ENCODE results near the gene UFD1. TPM values are rescaled to one million over a fixed set of nuclear protein-coding genes. Genes with fewer than 3 reads are reported as not detected.

Gene UFD1
- total RNA-seq, 1 donor from 2014 or later: 99.9 TPM

DNA sequence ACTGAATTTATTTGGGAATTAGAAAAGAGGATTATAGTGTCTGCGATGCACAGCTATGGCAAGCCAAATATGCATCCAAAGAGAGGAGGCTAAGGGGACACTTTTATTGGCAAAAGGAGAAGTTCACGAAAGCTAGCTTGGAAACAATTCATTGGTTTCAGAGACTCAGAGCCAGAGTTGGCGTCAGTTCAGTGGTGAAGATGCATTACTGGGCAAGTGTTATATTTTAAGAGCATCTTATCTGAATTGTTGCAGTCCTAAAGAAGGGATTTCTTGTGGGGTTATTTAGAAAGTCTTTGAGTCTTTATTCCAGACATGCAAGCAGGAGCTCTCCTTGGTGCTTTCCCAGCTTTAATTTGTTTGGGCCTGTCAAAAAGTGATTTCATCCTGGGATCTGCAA is 30.2 kb upstream of the UFD1 start:
- peaks cover 57% of the 10 kb centered on the region for H3K36me3 Mint-ChIP-seq (ENCODE audit: low read depth)
- intact Hi-C loops (cut with micrococcal nuclease): no loop called here

DNA sequence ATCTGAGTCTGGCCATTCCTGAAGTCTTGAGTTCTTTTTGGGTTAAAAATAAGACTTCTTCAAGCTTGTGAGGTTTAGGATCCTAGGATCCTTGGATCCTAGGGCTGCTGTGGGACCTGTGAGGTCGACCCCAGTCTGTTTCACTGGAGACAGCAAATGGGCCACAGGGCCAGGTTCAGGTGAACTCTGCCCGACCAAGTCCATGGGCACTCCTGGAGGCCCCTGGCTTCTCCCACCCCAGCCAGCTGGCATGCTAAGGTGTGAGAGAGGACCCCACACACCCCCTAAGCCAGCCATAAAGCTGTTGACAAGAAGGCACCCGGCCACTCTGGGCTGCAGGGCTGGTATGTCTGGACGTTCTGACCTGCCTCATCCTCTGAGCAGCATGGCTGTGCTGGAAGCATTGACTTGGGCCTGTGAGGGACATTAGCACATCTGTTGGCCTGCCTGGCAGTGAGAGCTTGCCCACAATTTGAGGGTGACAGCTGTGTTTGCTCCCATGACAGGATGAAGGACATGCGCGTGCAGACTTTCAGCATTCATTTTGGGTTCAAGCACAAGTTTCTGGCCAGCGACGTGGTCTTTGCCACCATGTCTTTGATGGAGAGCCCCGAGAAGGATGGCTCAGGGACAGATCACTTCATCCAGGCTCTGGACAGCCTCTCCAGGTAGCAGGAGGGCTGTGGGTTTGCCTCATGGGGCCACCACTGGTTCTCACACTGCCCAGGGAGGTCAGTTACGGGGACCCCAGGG is 29.2 kb upstream of the UFD1 start:
- Mint-ChIP-seq H3K4me3 (no peak overlapping the region), H3K4me1 (peaks cover 24% of the 10 kb centered on the region), H3K27me3 (no peaks in the 10 kb centered on the region), H3K27ac (no peak overlapping the region), H3K36me3 (ENCODE audit: low read depth) (peaks cover 50% of the 10 kb centered on the region), H3K9me3 (no peaks in the 10 kb centered on the region)
- DNase-seq: no peak
- intact Hi-C loops (cut with micrococcal nuclease): no loop called here

More for the DNA sequence above, 30.2 kb upstream of the UFD1 start:
- no peak for DNase-seq
- Mint-ChIP-seq H3K27ac (no peak overlapping the region), H3K27me3 (no peaks in the 10 kb centered on the region), H3K4me1 (peaks cover 24% of the 10 kb centered on the region), H3K4me3 (no peak overlapping the region), H3K9me3 (no peaks in the 10 kb centered on the region)

- no peak overlapping the region for H3K4me3 Mint-ChIP-seq
- H3K27ac Mint-ChIP-seq: peak overlapping the region; percentile 20
- peaks cover 45% of the 10 kb centered on the region for H3K36me3 Mint-ChIP-seq (ENCODE audit: low read depth)
- H3K4me1 Mint-ChIP-seq: peaks cover 24% of the 10 kb centered on the region
- intact Hi-C loops (cut with micrococcal nuclease): no loop called here
- no peak for DNase-seq
- no peaks in the 10 kb centered on the region for H3K27me3 Mint-ChIP-seq
- no peaks in the 10 kb centered on the region for H3K9me3 Mint-ChIP-seq
Observed at GRCh38 chr22:19507534-19507861, 28.5 kb upstream of the UFD1 start.

DNA sequence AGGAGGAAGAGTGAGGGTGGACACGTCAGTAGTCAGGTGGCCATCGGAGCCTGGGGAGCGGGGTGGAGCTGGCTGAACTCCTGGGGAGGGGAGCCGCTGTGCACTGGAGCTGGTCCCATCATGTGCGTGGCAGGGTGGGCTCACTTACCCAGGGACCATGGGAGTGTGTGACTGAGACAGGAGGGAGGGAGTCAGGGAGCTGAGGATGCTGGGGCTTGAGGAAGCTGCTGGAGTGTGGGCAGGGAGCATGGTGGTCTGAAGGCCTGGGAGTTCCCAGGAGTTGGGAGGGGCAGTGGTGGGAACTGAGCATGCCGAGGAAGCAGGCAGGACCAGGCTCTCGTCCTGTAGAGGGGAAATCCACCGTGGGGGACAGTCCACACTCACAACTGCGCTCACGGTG is 27.2 kb upstream of the UFD1 start:
- Mint-ChIP-seq H3K9me3 (no peaks in the 10 kb centered on the region), H3K27me3 (no peaks in the 10 kb centered on the region), H3K36me3 (ENCODE audit: low read depth) (peaks cover 36% of the 10 kb centered on the region), H3K4me3 (no peak overlapping the region), H3K27ac (peak overlapping the region; percentile 20), H3K4me1 (peaks cover 24% of the 10 kb centered on the region)
- intact Hi-C loops (cut with micrococcal nuclease): no loop called here
- DNase-seq: no peak

DNA sequence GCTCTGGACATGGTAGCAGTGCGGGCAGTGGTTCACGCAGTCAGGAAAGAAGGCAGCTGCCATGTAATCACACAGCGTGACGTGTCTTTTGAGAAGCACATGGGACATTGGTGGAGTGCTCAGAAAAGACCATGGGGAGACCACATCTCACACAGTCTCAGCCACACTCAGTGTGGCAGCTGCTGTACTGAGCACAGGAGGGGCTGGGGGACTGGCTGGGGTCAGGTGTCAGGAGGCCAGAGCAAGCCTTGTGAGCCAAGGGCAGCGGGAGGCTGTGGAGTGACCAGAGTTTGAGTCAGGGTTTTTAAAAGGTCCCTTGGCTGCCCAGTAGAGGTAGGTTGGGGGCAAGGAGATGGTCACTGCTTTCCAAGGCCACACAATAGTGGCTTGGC is 26.7 kb upstream of the UFD1 start:
- intact Hi-C loops (cut with micrococcal nuclease): no loop called here
- Mint-ChIP-seq H3K4me3 (peak overlapping the region; percentile 51), H3K27ac (peak overlapping the region; percentile 39), H3K4me1 (peaks cover 24% of the 10 kb centered on the region), H3K36me3 (ENCODE audit: low read depth) (peaks cover 32% of the 10 kb centered on the region), H3K9me3 (no peaks in the 10 kb centered on the region), H3K27me3 (no peaks in the 10 kb centered on the region)
- DNase-seq: no peak

DNA sequence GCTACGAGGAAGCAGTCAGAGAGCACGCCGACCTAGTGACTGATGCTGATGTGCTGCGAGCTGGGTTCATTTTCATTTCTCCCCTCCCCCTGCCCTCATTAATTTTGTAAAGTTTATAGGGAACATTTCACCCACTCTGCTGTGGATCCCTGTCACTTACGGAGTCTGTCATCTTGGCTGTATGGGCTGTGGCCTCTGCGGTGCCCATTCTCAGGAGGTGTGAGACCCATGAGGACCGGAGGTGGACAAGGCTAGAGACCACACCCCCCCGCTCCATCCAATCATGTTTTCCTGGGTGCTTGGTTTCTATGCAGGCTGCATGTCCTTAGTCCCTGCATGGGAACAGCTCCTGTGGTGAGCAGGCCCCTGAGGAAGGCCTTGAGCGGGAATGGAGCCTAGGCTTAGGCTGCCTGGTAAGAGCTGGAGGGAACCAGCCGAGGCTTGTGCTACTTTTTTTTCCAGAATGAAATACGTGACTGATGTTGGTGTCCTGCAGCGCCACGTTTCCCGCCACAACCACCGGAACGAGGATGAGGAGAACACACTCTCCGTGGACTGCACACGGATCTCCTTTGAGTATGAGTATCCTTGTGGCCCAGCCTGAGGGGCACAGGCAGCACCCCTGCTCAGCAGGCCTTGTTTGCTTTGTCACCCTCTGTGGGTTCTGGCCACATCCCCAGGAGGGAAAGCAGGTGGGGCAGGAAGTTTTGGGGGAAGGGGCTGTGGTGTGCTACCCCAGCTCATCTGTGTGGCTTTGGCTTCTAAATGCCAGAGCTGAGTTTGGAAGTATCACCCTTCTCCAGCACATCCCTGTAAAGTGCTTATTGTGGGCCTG is 26.1 kb upstream of the UFD1 start:
- Mint-ChIP-seq H3K9me3 (no peaks in the 10 kb centered on the region), H3K4me1 (peaks cover 24% of the 10 kb centered on the region), H3K27ac (peak overlapping the region; percentile 49), H3K27me3 (no peaks in the 10 kb centered on the region), H3K36me3 (ENCODE audit: low read depth) (peaks cover 35% of the 10 kb centered on the region), H3K4me3 (peak overlapping the region; percentile 51)
- DNase-seq: peak; percentile 74
- intact Hi-C loops (cut with micrococcal nuclease): no loop called here

GRCh38 chr22:19503869-19504268 is 24.9 kb upstream of the UFD1 start:
- no peak overlapping the region for H3K27ac Mint-ChIP-seq

GRCh38 chr22:19503367-19503766 is 24.4 kb upstream of the UFD1 start:
- H3K36me3 Mint-ChIP-seq (ENCODE audit: low read depth): peaks cover 32% of the 10 kb centered on the region
- H3K27me3 Mint-ChIP-seq: no peaks in the 10 kb centered on the region
- H3K9me3 Mint-ChIP-seq: no peaks in the 10 kb centered on the region
- H3K4me1 Mint-ChIP-seq: peaks cover 24% of the 10 kb centered on the region
- H3K4me3 Mint-ChIP-seq: no peak overlapping the region
- DNase-seq: no peak
- intact Hi-C loops (cut with micrococcal nuclease): no loop called here
- H3K27ac Mint-ChIP-seq: peak overlapping the region; percentile 63

More at GRCh38 chr22:19503869-19504268, 24.9 kb upstream of the UFD1 start:
- H3K27me3 Mint-ChIP-seq: no peaks in the 10 kb centered on the region
- peaks cover 32% of the 10 kb centered on the region for H3K36me3 Mint-ChIP-seq (ENCODE audit: low read depth)
- DNase-seq: no peak
- intact Hi-C loops (cut with micrococcal nuclease): no loop called here
- peaks cover 24% of the 10 kb centered on the region for H3K4me1 Mint-ChIP-seq
- no peaks in the 10 kb centered on the region for H3K9me3 Mint-ChIP-seq
- H3K4me3 Mint-ChIP-seq: no peak overlapping the region

GRCh38 chr22:19501897-19502447 is 23.0 kb upstream of the UFD1 start:
- Mint-ChIP-seq H3K4me1 (peaks cover 24% of the 10 kb centered on the region), H3K27ac (no peak overlapping the region), H3K36me3 (ENCODE audit: low read depth) (peaks cover 34% of the 10 kb centered on the region), H3K9me3 (no peaks in the 10 kb centered on the region), H3K4me3 (no peak overlapping the region), H3K27me3 (no peaks in the 10 kb centered on the region)
- intact Hi-C loops (cut with micrococcal nuclease): no loop called here
- no peak for DNase-seq

DNA sequence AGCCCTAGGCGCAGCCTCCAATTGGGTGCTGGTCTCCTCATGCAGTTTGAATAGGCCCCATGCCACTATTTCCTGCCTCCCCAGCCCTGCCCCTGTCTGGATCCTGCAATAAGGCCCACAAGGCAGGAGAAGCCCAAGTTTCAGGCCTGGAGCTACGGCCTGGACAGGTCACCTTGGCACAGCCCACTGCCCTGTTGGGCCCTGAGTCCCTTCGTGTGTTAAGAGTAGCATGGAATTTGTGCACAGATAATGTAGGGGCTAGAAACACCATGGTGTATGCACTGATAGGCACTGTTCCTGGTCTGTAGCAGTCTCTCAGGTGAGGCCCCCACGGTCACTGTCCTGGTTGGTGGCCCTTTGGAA is 20.9 kb upstream of the UFD1 start:
- no peak overlapping the region for H3K27ac Mint-ChIP-seq
- H3K4me1 Mint-ChIP-seq: peaks cover 14% of the 10 kb centered on the region
- no peak overlapping the region for H3K4me3 Mint-ChIP-seq
- DNase-seq: no peak
- peaks cover 30% of the 10 kb centered on the region for H3K36me3 Mint-ChIP-seq (ENCODE audit: low read depth)
- intact Hi-C loops (cut with micrococcal nuclease): no loop called here
- H3K27me3 Mint-ChIP-seq: no peaks in the 10 kb centered on the region
- no peaks in the 10 kb centered on the region for H3K9me3 Mint-ChIP-seq

DNA sequence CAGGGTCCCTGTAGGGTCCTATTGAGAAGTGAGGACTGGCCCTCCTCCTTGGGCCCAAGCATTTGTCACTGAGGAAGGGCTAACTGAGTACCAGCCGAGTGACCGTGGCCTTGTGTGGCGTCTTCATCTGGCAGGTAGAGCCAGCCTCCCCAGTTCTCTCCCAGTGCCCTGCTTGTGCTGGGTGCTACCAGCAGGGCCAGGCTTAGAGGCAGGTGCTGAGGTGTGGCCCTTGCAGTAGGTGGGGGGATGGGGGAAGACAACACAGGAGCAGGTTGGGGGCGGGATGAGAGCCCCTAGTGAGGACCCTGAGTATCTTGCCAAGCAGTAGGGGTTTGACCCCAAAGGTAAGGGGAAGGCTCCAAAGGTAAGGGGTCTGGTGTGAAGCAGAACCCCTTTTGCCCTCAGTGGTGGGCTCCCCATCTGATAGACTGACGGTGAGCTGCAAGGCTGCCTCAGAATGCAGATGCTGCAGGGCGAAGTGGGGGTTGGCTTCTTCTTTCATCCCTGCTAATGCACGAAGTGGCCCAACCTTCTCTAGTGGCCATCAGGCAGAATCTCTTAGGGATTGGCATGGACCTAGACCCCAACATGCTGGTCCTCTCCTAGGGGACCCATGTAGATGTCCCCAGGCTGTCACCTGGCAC is 20.4 kb upstream of the UFD1 start:
- no peak for DNase-seq
- H3K27me3 Mint-ChIP-seq: no peaks in the 10 kb centered on the region
- no peak overlapping the region for H3K4me3 Mint-ChIP-seq
- peaks cover 27% of the 10 kb centered on the region for H3K36me3 Mint-ChIP-seq (ENCODE audit: low read depth)
- no peaks in the 10 kb centered on the region for H3K9me3 Mint-ChIP-seq
- peaks cover 9% of the 10 kb centered on the region for H3K4me1 Mint-ChIP-seq
- H3K27ac Mint-ChIP-seq: no peak overlapping the region
- intact Hi-C loops (cut with micrococcal nuclease): no loop called here

- no peak overlapping the region for H3K27ac Mint-ChIP-seq
- H3K4me3 Mint-ChIP-seq: no peak overlapping the region
- H3K27me3 Mint-ChIP-seq: no peaks in the 10 kb centered on the region
- intact Hi-C loops (cut with micrococcal nuclease): no loop called here
- peaks cover 29% of the 10 kb centered on the region for H3K36me3 Mint-ChIP-seq (ENCODE audit: low read depth)
- H3K9me3 Mint-ChIP-seq: no peaks in the 10 kb centered on the region
- peaks cover 5% of the 10 kb centered on the region for H3K4me1 Mint-ChIP-seq
- no peak for DNase-seq
Observed at GRCh38 chr22:19498866-19499190, 19.8 kb upstream of the UFD1 start.

DNA sequence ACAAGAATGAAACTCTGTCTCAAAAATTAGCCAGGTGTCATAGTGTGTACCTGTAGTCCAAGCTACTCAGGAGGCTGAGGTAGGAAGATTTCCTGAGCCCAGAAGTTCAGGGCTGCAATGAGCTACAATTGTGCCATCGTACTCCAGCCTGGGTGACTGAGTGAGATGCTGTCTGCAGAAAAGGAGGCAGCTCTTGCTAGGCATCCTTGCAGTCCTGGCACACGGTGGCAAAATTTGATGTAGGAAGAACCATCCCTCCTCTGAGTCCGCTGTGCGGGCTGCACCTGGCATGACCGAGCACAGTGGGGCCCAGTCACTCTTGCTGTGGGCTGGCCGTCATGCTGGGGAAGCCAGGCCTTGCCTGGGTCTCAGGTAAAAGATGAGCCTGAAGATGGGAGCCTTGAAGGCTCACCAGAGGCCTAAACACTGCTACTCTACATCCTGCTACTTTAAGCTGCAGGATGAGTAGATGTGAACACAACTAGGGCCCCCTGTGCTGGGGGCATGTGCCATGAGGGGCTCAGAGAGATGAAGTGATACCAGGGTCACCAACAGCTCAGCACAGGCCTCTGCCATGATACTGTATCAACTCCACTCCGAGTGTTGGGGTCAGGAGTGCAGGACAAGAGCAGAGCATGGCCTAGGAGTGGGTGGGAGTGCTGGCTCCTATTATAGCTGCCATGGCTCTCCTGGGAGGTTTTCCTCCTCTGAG is 19.3 kb upstream of the UFD1 start:
- intact Hi-C loops (cut with micrococcal nuclease): no loop called here

More for the DNA sequence above, 19.3 kb upstream of the UFD1 start:
- Mint-ChIP-seq H3K27me3 (no peaks in the 10 kb centered on the region), H3K36me3 (ENCODE audit: low read depth) (peaks cover 31% of the 10 kb centered on the region), H3K9me3 (no peaks in the 10 kb centered on the region), H3K27ac (no peak overlapping the region), H3K4me3 (no peak overlapping the region), H3K4me1 (peaks cover 5% of the 10 kb centered on the region)
- no peak for DNase-seq

All from activated CD4-positive, alpha-beta T cell treated with anti-CD3 and anti-CD28 coated beads, Interleukin-2, amount 10 ng/mL, durations not matched to agents 24 days and 14 days (primary cell).